WTC11 (cell line): ENCODE measurements around the gene P2RY10. TPM values are rescaled to one million over a fixed set of nuclear protein-coding genes. Genes with fewer than 3 reads are reported as not detected.

Source experiments
- ATAC-seq: fragments of 200-7000 bp; cut with Tn5 transposase; 2 replicates; pipeline ENCODE4 v1.10.0; 2021; ENCODE audit warnings: mild to moderate bottlenecking, moderate library complexity
- CTCF ChIA-PET: fragments of 300-600 bp; sonication (Branson Sonifier 250); formaldehyde crosslinking; loops from one replicate; lab custom pipeline; 2021; ENCODE audit warnings: antibody characterized with exemption; lab: Charles Lee
- POLR2A ChIA-PET: fragments of 350-600 bp; sonication (Branson Sonifier 250); formaldehyde crosslinking; loops from one replicate; lab custom pipeline; 2021; ENCODE audit warnings: antibody characterized with exemption; lab: Charles Lee
- DNase-seq: peaks from one replicate; pipeline ENCODE4 v3.0.0; 2021; ENCODE audit warnings: low spot score
- H3K27ac Mint-ChIP-seq: 2 replicates; pipeline ENCODE4 v1.8.0; 2021; ENCODE audit warnings: mixed read lengths
- H3K27me3 Mint-ChIP-seq: 2 replicates; pipeline ENCODE4 v1.8.0; 2021; ENCODE audit warnings: low read depth, mild to moderate bottlenecking, moderate library complexity, mixed read lengths
- H3K36me3 Mint-ChIP-seq: 2 replicates; pipeline ENCODE4 v1.8.0; 2021; ENCODE audit warnings: mixed read lengths
- H3K4me1 Mint-ChIP-seq: 2 replicates; pipeline ENCODE4 v1.8.0; 2022; ENCODE audit warnings: mixed read lengths
- H3K4me3 Mint-ChIP-seq: 2 replicates; pipeline ENCODE4 v1.8.0; 2021; ENCODE audit warnings: mild to moderate bottlenecking, moderate library complexity, mixed read lengths
- H3K9me3 Mint-ChIP-seq: 2 replicates; pipeline ENCODE4 v1.8.0; 2021; ENCODE audit warnings: mixed read lengths
- CREB1 ChIP-seq: sonication (generic); formaldehyde crosslinking; IDR thresholded peaks from 2 replicates; pipeline ENCODE4 v1.8.0; 2023; ENCODE audit warnings: mild to moderate bottlenecking, missing genetic modification reagents
- CREM ChIP-seq: sonication (generic); formaldehyde crosslinking; IDR thresholded peaks from 2 replicates; pipeline ENCODE4 v1.8.1; 2022; ENCODE audit warnings: mild to moderate bottlenecking, missing genetic modification reagents, moderate library complexity
- ELF4 ChIP-seq: sonication (generic); formaldehyde crosslinking; IDR thresholded peaks from 2 replicates; pipeline ENCODE4 v1.8.1; 2022; ENCODE audit warnings: low read depth, mild to moderate bottlenecking, moderate library complexity, missing genetic modification reagents
- FOXK1 ChIP-seq: sonication (generic); formaldehyde crosslinking; IDR thresholded peaks from 2 replicates; pipeline ENCODE4 v1.8.0; 2022; ENCODE audit warnings: mild to moderate bottlenecking, moderate library complexity, missing genetic modification reagents
- HMGA2 ChIP-seq: fragments of 250-450 bp; sonication (Bioruptor Pico); IDR thresholded peaks from 2 replicates; pipeline ENCODE4 v1.4.0; 2021; ENCODE audit warnings: mild to moderate bottlenecking, moderate library complexity
- IRF2 ChIP-seq: sonication (generic); formaldehyde crosslinking; IDR thresholded peaks from 2 replicates; pipeline ENCODE4 v1.8.0; 2022; ENCODE audit warnings: low read depth, missing genetic modification reagents, borderline replicate concordance
- JAZF1 ChIP-seq: fragments of 250-450 bp; sonication (Bioruptor Pico); IDR thresholded peaks from 2 replicates; pipeline ENCODE4 v1.9.0; 2021; ENCODE audit warnings: moderate library complexity, mild to moderate bottlenecking, inconsistent platforms
- JUN ChIP-seq: sonication (generic); formaldehyde crosslinking; IDR thresholded peaks from 2 replicates; pipeline ENCODE4 v1.8.0; 2023; ENCODE audit warnings: mild to moderate bottlenecking, missing genetic modification reagents
- NR3C1 ChIP-seq: sonication (generic); formaldehyde crosslinking; conservative IDR thresholded peaks from 2 replicates; pipeline ENCODE4 v1.8.1; 2023; ENCODE audit warnings: low read depth, mild to moderate bottlenecking, missing genetic modification reagents
- RORB ChIP-seq: fragments of 250-450 bp; sonication (Bioruptor Pico); IDR thresholded peaks from 2 replicates; pipeline ENCODE4 v1.9.0; 2021; ENCODE audit warnings: mild to moderate bottlenecking
- SMAD3 ChIP-seq: sonication (generic); formaldehyde crosslinking; IDR thresholded peaks from 2 replicates; pipeline ENCODE4 v1.8.0; 2022; ENCODE audit warnings: missing genetic modification reagents, mild to moderate bottlenecking, borderline replicate concordance
- SP1 ChIP-seq: sonication (generic); formaldehyde crosslinking; conservative IDR thresholded peaks from 2 replicates; pipeline ENCODE4 v1.8.1; 2022; ENCODE audit warnings: missing genetic modification reagents
- ZNF121 ChIP-seq: sonication (generic); formaldehyde crosslinking; IDR thresholded peaks from 2 replicates; pipeline ENCODE4 v1.8.0; 2023; ENCODE audit warnings: missing genetic modification reagents
- ZNF232 ChIP-seq: sonication (generic); formaldehyde crosslinking; IDR thresholded peaks from 2 replicates; pipeline ENCODE4 v1.8.0; 2022; ENCODE audit warnings: mild to moderate bottlenecking, missing genetic modification reagents
- ZNF317 ChIP-seq: sonication (generic); formaldehyde crosslinking; IDR thresholded peaks from 2 replicates; pipeline ENCODE4 v1.8.1; 2023; ENCODE audit warnings: low read depth, mild to moderate bottlenecking, moderate library complexity, missing genetic modification reagents, borderline replicate concordance
- ZNF416 ChIP-seq: fragments of 250-450 bp; sonication (Bioruptor Pico); IDR thresholded peaks from 2 replicates; pipeline ENCODE4 v1.9.0; 2021; ENCODE audit warnings: mild to moderate bottlenecking, inconsistent platforms
- ZNF423 ChIP-seq: fragments of 250-450 bp; sonication (Bioruptor Pico); IDR thresholded peaks from 2 replicates; pipeline ENCODE4 v2.1.2; 2022; ENCODE audit warnings: mild to moderate bottlenecking, moderate library complexity
- total RNA-seq: library from RNA; stranded (reverse); gene quantifications from 3 replicates; pipeline ENCODE4 v1.2.3, GENCODE V29; 2021
- TF ChIP-seq, protein P1 (sequence below): sonication (generic); formaldehyde crosslinking; IDR thresholded peaks from 2 replicates; pipeline ENCODE4 v1.8.0; 2022; ENCODE audit warnings: mild to moderate bottlenecking, missing genetic modification reagents
- TF ChIP-seq, protein P2 (sequence below): fragments of 250-450 bp; sonication (Bioruptor Pico); IDR thresholded peaks from 2 replicates; pipeline ENCODE4 v1.9.0; 2021; ENCODE audit warnings: mild to moderate bottlenecking, borderline replicate concordance
- TF ChIP-seq, protein P3 (sequence below): sonication (generic); formaldehyde crosslinking; IDR thresholded peaks from 2 replicates; pipeline ENCODE4 v1.8.1; 2023; ENCODE audit warnings: mild to moderate bottlenecking, missing genetic modification reagents, moderate library complexity
- TF ChIP-seq, protein P4 (sequence below): sonication (generic); formaldehyde crosslinking; IDR thresholded peaks from 2 replicates; pipeline ENCODE4 v1.8.1; 2023; ENCODE audit warnings: mild to moderate bottlenecking, missing genetic modification reagents
- TF ChIP-seq, protein P5 (sequence below): fragments of 250-450 bp; sonication (Bioruptor Pico); IDR thresholded peaks from 2 replicates; pipeline ENCODE4 v1.8.0; 2021; ENCODE audit warnings: mild to moderate bottlenecking
- TF ChIP-seq, protein P6 (sequence below): sonication (generic); formaldehyde crosslinking; IDR thresholded peaks from 2 replicates; pipeline ENCODE4 v1.8.1; 2022; ENCODE audit warnings: mild to moderate bottlenecking, missing genetic modification reagents, moderate library complexity, borderline replicate concordance

P2RY10 gene
- total RNA-seq, 1 experiment from 2014 or later: not detected

DNA sequence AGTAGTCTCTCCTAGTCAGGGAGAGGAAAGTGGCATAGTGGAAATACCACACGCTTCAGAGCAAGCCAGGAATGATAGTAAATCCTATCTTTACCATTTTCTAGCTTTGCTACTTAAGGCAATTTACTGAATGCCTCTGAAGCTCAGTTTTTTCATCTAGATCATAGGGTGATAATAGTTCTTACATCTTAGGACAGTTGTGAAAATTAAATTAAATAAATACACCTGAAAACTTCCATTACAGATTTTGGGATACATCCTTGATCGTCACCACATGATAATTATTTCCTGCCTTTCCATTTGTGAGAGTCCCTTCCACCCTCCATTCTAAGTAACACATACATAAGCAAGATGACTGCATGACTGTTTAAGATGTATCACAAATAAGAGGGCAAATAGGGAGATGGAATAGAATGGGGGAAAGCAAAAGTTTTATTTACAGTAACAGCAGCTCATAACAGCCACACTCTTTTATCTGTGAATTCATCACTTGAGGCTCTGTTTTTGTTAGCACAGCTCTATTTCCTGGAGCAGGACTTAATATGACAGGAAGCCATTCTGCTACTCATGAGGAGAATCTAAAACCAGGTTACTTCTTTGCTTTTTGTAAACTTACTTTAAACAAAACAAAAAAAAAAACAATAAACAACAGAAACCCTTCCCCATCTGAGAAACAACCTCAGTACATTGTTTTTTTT is 13.4 kb downstream of the P2RY10 start:
- H3K9me3 Mint-ChIP-seq: no peaks in the 10 kb centered on the region; the same call in 1 of the 2 replicates

DNA sequence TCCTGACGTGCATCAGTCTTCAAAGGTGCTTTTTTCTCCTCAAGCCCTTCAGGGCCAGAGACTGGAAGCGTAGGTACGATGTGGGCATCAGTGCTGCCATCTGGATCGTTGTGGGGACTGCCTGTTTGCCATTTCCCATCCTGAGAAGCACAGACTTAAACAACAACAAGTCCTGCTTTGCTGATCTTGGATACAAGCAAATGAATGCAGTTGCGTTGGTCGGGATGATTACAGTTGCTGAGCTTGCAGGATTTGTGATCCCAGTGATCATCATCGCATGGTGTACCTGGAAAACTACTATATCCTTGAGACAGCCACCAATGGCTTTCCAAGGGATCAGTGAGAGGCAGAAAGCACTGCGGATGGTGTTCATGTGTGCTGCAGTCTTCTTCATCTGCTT is 15.7 kb downstream of the P2RY10 start:
- ATAC-seq (no peak), DNase-seq (no peak)
- Mint-ChIP-seq H3K4me3 (no peak overlapping the region), H3K27ac (no peak overlapping the region), H3K36me3 (no peaks in the 10 kb centered on the region), H3K4me1 (peaks cover 12% of the 10 kb centered on the region), H3K9me3 (no peaks in the 10 kb centered on the region; the same call in 1 of the 2 replicates)
- CTCF ChIA-PET: no interaction called here
- TF ChIP-seq, protein P1, sequence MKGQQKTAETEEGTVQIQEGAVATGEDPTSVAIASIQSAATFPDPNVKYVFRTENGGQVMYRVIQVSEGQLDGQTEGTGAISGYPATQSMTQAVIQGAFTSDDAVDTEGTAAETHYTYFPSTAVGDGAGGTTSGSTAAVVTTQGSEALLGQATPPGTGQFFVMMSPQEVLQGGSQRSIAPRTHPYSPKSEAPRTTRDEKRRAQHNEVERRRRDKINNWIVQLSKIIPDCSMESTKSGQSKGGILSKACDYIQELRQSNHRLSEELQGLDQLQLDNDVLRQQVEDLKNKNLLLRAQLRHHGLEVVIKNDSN: no peak
- TF ChIP-seq NR3C1 (CRISPR knock-in tag): no peak
- TF ChIP-seq CREB1: no peak
- TF ChIP-seq, all 79 proteins: peak for 0
- H3K27me3 Mint-ChIP-seq: no peaks in the 10 kb centered on the region
- POLR2A ChIA-PET: no interaction called here

More for the DNA sequence above, 13.4 kb downstream of the P2RY10 start:
- Mint-ChIP-seq H3K4me1 (peaks cover 21% of the 10 kb centered on the region), H3K4me3 (no peak overlapping the region), H3K27ac (no peak overlapping the region), H3K36me3 (no peaks in the 10 kb centered on the region), H3K27me3 (no peaks in the 10 kb centered on the region)
- TF ChIP-seq IRF2 (CRISPR knock-in tag): no peak
- TF ChIP-seq, protein P2, sequence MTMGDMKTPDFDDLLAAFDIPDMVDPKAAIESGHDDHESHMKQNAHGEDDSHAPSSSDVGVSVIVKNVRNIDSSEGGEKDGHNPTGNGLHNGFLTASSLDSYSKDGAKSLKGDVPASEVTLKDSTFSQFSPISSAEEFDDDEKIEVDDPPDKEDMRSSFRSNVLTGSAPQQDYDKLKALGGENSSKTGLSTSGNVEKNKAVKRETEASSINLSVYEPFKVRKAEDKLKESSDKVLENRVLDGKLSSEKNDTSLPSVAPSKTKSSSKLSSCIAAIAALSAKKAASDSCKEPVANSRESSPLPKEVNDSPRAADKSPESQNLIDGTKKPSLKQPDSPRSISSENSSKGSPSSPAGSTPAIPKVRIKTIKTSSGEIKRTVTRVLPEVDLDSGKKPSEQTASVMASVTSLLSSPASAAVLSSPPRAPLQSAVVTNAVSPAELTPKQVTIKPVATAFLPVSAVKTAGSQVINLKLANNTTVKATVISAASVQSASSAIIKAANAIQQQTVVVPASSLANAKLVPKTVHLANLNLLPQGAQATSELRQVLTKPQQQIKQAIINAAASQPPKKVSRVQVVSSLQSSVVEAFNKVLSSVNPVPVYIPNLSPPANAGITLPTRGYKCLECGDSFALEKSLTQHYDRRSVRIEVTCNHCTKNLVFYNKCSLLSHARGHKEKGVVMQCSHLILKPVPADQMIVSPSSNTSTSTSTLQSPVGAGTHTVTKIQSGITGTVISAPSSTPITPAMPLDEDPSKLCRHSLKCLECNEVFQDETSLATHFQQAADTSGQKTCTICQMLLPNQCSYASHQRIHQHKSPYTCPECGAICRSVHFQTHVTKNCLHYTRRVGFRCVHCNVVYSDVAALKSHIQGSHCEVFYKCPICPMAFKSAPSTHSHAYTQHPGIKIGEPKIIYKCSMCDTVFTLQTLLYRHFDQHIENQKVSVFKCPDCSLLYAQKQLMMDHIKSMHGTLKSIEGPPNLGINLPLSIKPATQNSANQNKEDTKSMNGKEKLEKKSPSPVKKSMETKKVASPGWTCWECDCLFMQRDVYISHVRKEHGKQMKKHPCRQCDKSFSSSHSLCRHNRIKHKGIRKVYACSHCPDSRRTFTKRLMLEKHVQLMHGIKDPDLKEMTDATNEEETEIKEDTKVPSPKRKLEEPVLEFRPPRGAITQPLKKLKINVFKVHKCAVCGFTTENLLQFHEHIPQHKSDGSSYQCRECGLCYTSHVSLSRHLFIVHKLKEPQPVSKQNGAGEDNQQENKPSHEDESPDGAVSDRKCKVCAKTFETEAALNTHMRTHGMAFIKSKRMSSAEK (CRISPR knock-in tag): no peak
- TF ChIP-seq RORB (CRISPR knock-in tag): no peak
- TF ChIP-seq FOXK1 (CRISPR knock-in tag): no peak
- TF ChIP-seq ZNF416 (CRISPR knock-in tag): no peak
- TF ChIP-seq ZNF317: no peak
- no peak for ATAC-seq
- POLR2A ChIA-PET: interaction anchor here (0.6 kb wide), 1 partner anchor 620 kb away, joined by 3 read pairs; no protein-coding TSS in a partner anchor
- DNase-seq: no peak
- CTCF ChIA-PET: no interaction called here

DNA sequence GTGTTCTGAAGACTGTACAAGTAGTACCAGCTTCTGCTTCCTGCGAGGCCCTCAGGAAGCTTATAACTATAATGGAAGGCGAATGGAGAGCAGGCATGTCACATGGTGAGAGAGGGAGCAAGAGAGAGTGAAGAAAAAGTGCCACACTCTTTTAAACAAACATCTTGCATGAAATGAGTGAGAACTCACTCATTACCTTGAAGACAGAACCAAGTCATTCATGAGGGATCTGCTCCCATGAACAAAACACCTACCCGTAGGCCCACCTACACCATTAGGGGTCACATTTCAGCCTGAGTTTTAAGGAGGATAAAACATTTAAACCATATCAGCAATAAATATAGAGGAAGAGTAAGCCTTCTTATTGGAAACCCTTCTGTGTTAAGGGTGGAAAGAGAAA is 19.4 kb downstream of the P2RY10 start:
- CTCF ChIA-PET: no interaction called here
- Mint-ChIP-seq H3K9me3 (peaks cover 16% of the 10 kb centered on the region), H3K4me3 (no peak overlapping the region), H3K27ac (no peak overlapping the region), H3K4me1 (no peaks in the 10 kb centered on the region), H3K36me3 (peaks cover 7% of the 10 kb centered on the region), H3K27me3 (no peaks in the 10 kb centered on the region)
- ATAC-seq (no peak), DNase-seq (no peak)
- POLR2A ChIA-PET: no interaction called here
- TF ChIP-seq HMGA2 (CRISPR knock-in tag) (no peak), ELF4 (no peak), ZNF121 (CRISPR knock-in tag) (no peak), SP1 (CRISPR knock-in tag) (no peak), ZNF232 (CRISPR knock-in tag) (no peak), JAZF1 (CRISPR knock-in tag) (no peak), SMAD3 (no peak), ZNF423 (CRISPR knock-in tag) (no peak), CREM (CRISPR knock-in tag) (no peak), NR3C1 (CRISPR knock-in tag) (no peak), JUN (CRISPR knock-in tag) (no peak), FOXK1 (CRISPR knock-in tag) (no peak)
- TF ChIP-seq, protein P3, sequence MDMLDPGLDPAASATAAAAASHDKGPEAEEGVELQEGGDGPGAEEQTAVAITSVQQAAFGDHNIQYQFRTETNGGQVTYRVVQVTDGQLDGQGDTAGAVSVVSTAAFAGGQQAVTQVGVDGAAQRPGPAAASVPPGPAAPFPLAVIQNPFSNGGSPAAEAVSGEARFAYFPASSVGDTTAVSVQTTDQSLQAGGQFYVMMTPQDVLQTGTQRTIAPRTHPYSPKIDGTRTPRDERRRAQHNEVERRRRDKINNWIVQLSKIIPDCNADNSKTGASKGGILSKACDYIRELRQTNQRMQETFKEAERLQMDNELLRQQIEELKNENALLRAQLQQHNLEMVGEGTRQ (CRISPR knock-in tag): no peak
- TF ChIP-seq, protein P4, sequence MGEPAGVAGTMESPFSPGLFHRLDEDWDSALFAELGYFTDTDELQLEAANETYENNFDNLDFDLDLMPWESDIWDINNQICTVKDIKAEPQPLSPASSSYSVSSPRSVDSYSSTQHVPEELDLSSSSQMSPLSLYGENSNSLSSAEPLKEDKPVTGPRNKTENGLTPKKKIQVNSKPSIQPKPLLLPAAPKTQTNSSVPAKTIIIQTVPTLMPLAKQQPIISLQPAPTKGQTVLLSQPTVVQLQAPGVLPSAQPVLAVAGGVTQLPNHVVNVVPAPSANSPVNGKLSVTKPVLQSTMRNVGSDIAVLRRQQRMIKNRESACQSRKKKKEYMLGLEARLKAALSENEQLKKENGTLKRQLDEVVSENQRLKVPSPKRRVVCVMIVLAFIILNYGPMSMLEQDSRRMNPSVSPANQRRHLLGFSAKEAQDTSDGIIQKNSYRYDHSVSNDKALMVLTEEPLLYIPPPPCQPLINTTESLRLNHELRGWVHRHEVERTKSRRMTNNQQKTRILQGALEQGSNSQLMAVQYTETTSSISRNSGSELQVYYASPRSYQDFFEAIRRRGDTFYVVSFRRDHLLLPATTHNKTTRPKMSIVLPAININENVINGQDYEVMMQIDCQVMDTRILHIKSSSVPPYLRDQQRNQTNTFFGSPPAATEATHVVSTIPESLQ (CRISPR knock-in tag): no peak
- TF ChIP-seq, protein P5, sequence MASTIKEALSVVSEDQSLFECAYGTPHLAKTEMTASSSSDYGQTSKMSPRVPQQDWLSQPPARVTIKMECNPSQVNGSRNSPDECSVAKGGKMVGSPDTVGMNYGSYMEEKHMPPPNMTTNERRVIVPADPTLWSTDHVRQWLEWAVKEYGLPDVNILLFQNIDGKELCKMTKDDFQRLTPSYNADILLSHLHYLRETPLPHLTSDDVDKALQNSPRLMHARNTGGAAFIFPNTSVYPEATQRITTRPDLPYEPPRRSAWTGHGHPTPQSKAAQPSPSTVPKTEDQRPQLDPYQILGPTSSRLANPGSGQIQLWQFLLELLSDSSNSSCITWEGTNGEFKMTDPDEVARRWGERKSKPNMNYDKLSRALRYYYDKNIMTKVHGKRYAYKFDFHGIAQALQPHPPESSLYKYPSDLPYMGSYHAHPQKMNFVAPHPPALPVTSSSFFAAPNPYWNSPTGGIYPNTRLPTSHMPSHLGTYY (CRISPR knock-in tag): no peak
- TF ChIP-seq, protein P6, sequence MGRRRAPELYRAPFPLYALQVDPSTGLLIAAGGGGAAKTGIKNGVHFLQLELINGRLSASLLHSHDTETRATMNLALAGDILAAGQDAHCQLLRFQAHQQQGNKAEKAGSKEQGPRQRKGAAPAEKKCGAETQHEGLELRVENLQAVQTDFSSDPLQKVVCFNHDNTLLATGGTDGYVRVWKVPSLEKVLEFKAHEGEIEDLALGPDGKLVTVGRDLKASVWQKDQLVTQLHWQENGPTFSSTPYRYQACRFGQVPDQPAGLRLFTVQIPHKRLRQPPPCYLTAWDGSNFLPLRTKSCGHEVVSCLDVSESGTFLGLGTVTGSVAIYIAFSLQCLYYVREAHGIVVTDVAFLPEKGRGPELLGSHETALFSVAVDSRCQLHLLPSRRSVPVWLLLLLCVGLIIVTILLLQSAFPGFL (CRISPR knock-in tag): no peak
